Measurements from ENCODE around the gene DLGAP1. TPM values are rescaled to one million over a fixed set of nuclear protein-coding genes. Genes with fewer than 3 reads are reported as not detected.
A peak's percentile ranks its signal among the peaks of the same experiment; 100 is the strongest.

The DLGAP1 gene
- polyA plus RNA-seq, 1 of the 3 experiments (the other 2 are of a cell fraction), result not detected

- no peak for DNase-seq
- WGBS (ENCODE audit: low lambda C conversion rate), result 29% methylated on average over 2 of the region's 2 CpGs
- TF ChIP-seq FOXJ3 (CRISPR knock-in tag; IDR thresholded peaks at IDR 0.05) (no peak), GATA2 (CRISPR knock-in tag; IDR thresholded peaks at IDR 0.05) (peak; percentile 31), EP300 (IDR thresholded peaks at IDR 0.05; ENCODE audit: borderline replicate concordance in 1 of 2, low read depth in 1 of 2, low read length in 1 of 2) (peak in 1 of 2 experiments; percentile 48; a peak in 1 of 4 replicates)
- H3K4me3 ChIP-seq (ENCODE audit: low read depth in 2 of 2, low read length in 1 of 2), result no peak overlapping the region
- no peaks in the 10 kb centered on the region for H3K79me2 ChIP-seq (ENCODE audit: insufficient read depth)
- no peaks in the 10 kb centered on the region for H3K36me3 ChIP-seq (replicated peaks in 1 of 2; ENCODE audit: control insufficient read depth in 1 of 2, insufficient read depth in 2 of 2, low read length in 1 of 2)
- no peak overlapping the region for H3K27ac ChIP-seq (ENCODE audit: low read depth in 2 of 2, low read length in 1 of 2)
- H4K20me1 ChIP-seq (ENCODE audit: insufficient read depth), result no peaks in the 10 kb centered on the region
- no peaks in the 10 kb centered on the region for H3K27me3 ChIP-seq (ENCODE audit: insufficient read depth)
- no peak overlapping the region for H2AFZ ChIP-seq (ENCODE audit: low read depth)
- peaks cover 0 to 5% of the 10 kb centered on the region in 2 experiments; a peak in 3 of 4 replicates for H3K4me1 ChIP-seq (ENCODE audit: control insufficient read depth in 1 of 2, insufficient read depth in 2 of 2, low read depth in 1 of 2, low read length in 1 of 2)
- ChIA-PET CTCF (interaction anchor here (0.6 to 1.0 kb wide), 2 partner anchors 38 to 40 kb away, joined by 3 to 4 read pairs; no protein-coding TSS in a partner anchor), POLR2A (no interaction called here)
- no peak overlapping the region for H3K4me2 ChIP-seq
- no peaks in the 10 kb centered on the region for H3K9me3 ChIP-seq
- no peaks in the 10 kb centered on the region for H3K9me2 ChIP-seq
- H3K9ac ChIP-seq, result no peak overlapping the region
- no peaks in the 10 kb centered on the region for H3F3A ChIP-seq (replicated peaks; ENCODE audit: insufficient read depth)
Measured at GRCh38 chr18:3554811-3555427, 900.2 kb downstream of the DLGAP1 start.

- DNase-seq, result no peak
- Histone ChIP-seq H3K27me3 (ENCODE audit: insufficient read depth) (no peaks in the 10 kb centered on the region), H3K9ac (no peak overlapping the region), H3K9me2 (no peaks in the 10 kb centered on the region), H4K20me1 (ENCODE audit: insufficient read depth) (no peaks in the 10 kb centered on the region), H2AFZ (ENCODE audit: low read depth) (no peak overlapping the region), H3K4me2 (no peak overlapping the region), H3K79me2 (ENCODE audit: insufficient read depth) (no peaks in the 10 kb centered on the region), H3F3A (replicated peaks; ENCODE audit: insufficient read depth) (no peaks in the 10 kb centered on the region), H3K4me3 (ENCODE audit: low read depth in 2 of 2, low read length in 1 of 2) (no peak overlapping the region), H3K4me1 (ENCODE audit: control insufficient read depth in 1 of 2, insufficient read depth in 2 of 2, low read depth in 1 of 2, low read length in 1 of 2) (peaks cover 0 to 5% of the 10 kb centered on the region in 2 experiments; a peak in 3 of 4 replicates), H3K9me3 (no peaks in the 10 kb centered on the region), H3K36me3 (replicated peaks in 1 of 2; ENCODE audit: control insufficient read depth in 1 of 2, insufficient read depth in 2 of 2, low read length in 1 of 2) (no peaks in the 10 kb centered on the region), H3K27ac (ENCODE audit: low read depth in 2 of 2, low read length in 1 of 2) (no peak overlapping the region)
- WGBS (ENCODE audit: low lambda C conversion rate), result 93% methylated on average over 9 of the region's 9 CpGs
- CTCF ChIA-PET, result interaction anchor here (0.6 to 1.0 kb wide), 2 partner anchors 37 to 40 kb away, joined by 3 to 4 read pairs; no protein-coding TSS in a partner anchor
- POLR2A ChIA-PET, result no interaction called here
- TF ChIP-seq, protein P1, sequence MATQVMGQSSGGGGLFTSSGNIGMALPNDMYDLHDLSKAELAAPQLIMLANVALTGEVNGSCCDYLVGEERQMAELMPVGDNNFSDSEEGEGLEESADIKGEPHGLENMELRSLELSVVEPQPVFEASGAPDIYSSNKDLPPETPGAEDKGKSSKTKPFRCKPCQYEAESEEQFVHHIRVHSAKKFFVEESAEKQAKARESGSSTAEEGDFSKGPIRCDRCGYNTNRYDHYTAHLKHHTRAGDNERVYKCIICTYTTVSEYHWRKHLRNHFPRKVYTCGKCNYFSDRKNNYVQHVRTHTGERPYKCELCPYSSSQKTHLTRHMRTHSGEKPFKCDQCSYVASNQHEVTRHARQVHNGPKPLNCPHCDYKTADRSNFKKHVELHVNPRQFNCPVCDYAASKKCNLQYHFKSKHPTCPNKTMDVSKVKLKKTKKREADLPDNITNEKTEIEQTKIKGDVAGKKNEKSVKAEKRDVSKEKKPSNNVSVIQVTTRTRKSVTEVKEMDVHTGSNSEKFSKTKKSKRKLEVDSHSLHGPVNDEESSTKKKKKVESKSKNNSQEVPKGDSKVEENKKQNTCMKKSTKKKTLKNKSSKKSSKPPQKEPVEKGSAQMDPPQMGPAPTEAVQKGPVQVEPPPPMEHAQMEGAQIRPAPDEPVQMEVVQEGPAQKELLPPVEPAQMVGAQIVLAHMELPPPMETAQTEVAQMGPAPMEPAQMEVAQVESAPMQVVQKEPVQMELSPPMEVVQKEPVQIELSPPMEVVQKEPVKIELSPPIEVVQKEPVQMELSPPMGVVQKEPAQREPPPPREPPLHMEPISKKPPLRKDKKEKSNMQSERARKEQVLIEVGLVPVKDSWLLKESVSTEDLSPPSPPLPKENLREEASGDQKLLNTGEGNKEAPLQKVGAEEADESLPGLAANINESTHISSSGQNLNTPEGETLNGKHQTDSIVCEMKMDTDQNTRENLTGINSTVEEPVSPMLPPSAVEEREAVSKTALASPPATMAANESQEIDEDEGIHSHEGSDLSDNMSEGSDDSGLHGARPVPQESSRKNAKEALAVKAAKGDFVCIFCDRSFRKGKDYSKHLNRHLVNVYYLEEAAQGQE (IDR thresholded peaks at IDR 0.05; ENCODE audit: low read depth, low read length), result peak; percentile 19; the same call in 1 of the 2 replicates
- TF ChIP-seq EZH2phosphoT487 (IDR thresholded peaks at IDR 0.05; ENCODE audit: borderline replicate concordance, low read depth), result no peak
Measured at GRCh38 chr18:3554091-3554601, 901.0 kb downstream of the DLGAP1 start.
